ENCODE results near the gene ZC3H15.

The ZC3H15 gene

DNA sequence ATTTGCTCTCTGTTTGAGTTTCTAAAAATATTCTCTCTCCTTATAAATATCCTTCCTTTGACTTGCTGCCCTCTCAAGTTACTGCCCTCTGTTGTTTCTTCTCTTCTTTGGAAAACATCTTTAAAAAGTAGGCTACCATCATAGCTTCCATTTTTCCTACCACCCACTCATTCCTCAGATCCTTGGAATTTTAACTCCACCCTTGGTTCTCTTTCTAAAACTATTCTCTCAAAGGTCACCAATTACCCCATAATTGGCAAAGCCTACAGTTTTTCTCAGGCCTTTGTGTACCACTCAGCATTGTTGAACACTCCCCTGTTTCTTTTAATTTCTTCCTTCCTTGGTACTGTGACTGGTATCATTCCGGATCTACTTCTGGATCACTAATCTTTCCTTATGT is 60.8 kb downstream of the ZC3H15 start:
- no peak overlapping the region for H3K4me3 ChIP-seq (ENCODE audit: low read depth, low read length)
- no peaks in the 10 kb centered on the region for H3K9me3 ChIP-seq (ENCODE audit: control insufficient read depth, insufficient read depth, low read length)
- H3K36me3 ChIP-seq (ENCODE audit: control insufficient read depth, insufficient read depth, low read length): no peaks in the 10 kb centered on the region
- H3K27me3 ChIP-seq (ENCODE audit: control insufficient read depth, insufficient read depth, low read length): no peaks in the 10 kb centered on the region
- peaks cover 18% of the 10 kb centered on the region for H3K4me1 ChIP-seq (ENCODE audit: control insufficient read depth, insufficient read depth, low read length)
- no peak overlapping the region for H3K9ac ChIP-seq (ENCODE audit: low read depth, low read length)

- no peak overlapping the region for H3K9ac ChIP-seq (ENCODE audit: low read depth, low read length)
- no peaks in the 10 kb centered on the region for H3K9me3 ChIP-seq (ENCODE audit: control insufficient read depth, insufficient read depth, low read length)
- no peak overlapping the region for H3K4me3 ChIP-seq (ENCODE audit: low read depth, low read length)
- no peaks in the 10 kb centered on the region for H3K27me3 ChIP-seq (ENCODE audit: control insufficient read depth, insufficient read depth, low read length)
- no peaks in the 10 kb centered on the region for H3K36me3 ChIP-seq (ENCODE audit: control insufficient read depth, insufficient read depth, low read length)
- H3K4me1 ChIP-seq (ENCODE audit: control insufficient read depth, insufficient read depth, low read length): no peaks in the 10 kb centered on the region
Measured at GRCh38 chr2:186551323-186552050, 65.4 kb downstream of the ZC3H15 start.

- Histone ChIP-seq H3K27me3 (ENCODE audit: control insufficient read depth, insufficient read depth, low read length) (no peaks in the 10 kb centered on the region), H3K9me3 (ENCODE audit: control insufficient read depth, insufficient read depth, low read length) (no peaks in the 10 kb centered on the region), H3K36me3 (ENCODE audit: control insufficient read depth, insufficient read depth, low read length) (no peaks in the 10 kb centered on the region), H3K4me1 (ENCODE audit: control insufficient read depth, insufficient read depth, low read length) (no peaks in the 10 kb centered on the region), H3K4me3 (ENCODE audit: low read depth, low read length) (no peak overlapping the region), H3K9ac (ENCODE audit: low read depth, low read length) (no peak overlapping the region)
Measured at GRCh38 chr2:186554429-186554828, 68.4 kb downstream of the ZC3H15 start.

GRCh38 chr2:186554850-186555671 is 69.0 kb downstream of the ZC3H15 start:
- H3K4me1 ChIP-seq (ENCODE audit: control insufficient read depth, insufficient read depth, low read length): no peaks in the 10 kb centered on the region
- H3K4me3 ChIP-seq (ENCODE audit: low read depth, low read length): no peak overlapping the region
- no peaks in the 10 kb centered on the region for H3K9me3 ChIP-seq (ENCODE audit: control insufficient read depth, insufficient read depth, low read length)
- no peak overlapping the region for H3K9ac ChIP-seq (ENCODE audit: low read depth, low read length)
- H3K36me3 ChIP-seq (ENCODE audit: control insufficient read depth, insufficient read depth, low read length): no peaks in the 10 kb centered on the region
- H3K27me3 ChIP-seq (ENCODE audit: control insufficient read depth, insufficient read depth, low read length): no peaks in the 10 kb centered on the region

GRCh38 chr2:186558512-186559276 is 72.6 kb downstream of the ZC3H15 start:
- H3K9me3 ChIP-seq (ENCODE audit: control insufficient read depth, insufficient read depth, low read length): no peaks in the 10 kb centered on the region
- H3K27me3 ChIP-seq (ENCODE audit: control insufficient read depth, insufficient read depth, low read length): no peaks in the 10 kb centered on the region
- H3K36me3 ChIP-seq (ENCODE audit: control insufficient read depth, insufficient read depth, low read length): no peaks in the 10 kb centered on the region
- peaks cover 4% of the 10 kb centered on the region for H3K4me1 ChIP-seq (ENCODE audit: control insufficient read depth, insufficient read depth, low read length)
- no peak overlapping the region for H3K9ac ChIP-seq (ENCODE audit: low read depth, low read length)
- H3K4me3 ChIP-seq (ENCODE audit: low read depth, low read length): no peak overlapping the region

All from iPS-15b (cell line).